Measurements from ENCODE around the gene IFNL2. TPM values are rescaled to one million over a fixed set of nuclear protein-coding genes. Genes with fewer than 3 reads are reported as not detected.

Gene IFNL2
- total RNA-seq, 1 donor from 2014 or later, result not detected

- Mint-ChIP-seq H3K27ac (no peak overlapping the region), H3K27me3 (peaks cover 63% of the 10 kb centered on the region), H3K4me3 (ENCODE audit: low read depth) (no peak overlapping the region), H3K4me1 (ENCODE audit: low read depth) (no peaks in the 10 kb centered on the region), H3K36me3 (ENCODE audit: insufficient read depth) (no peaks in the 10 kb centered on the region), H3K9me3 (ENCODE audit: low read depth) (no peaks in the 10 kb centered on the region)
- no peak for DNase-seq (ENCODE audit: low spot score, unreplicated experiment)
- TF ChIP-seq CTCF (IDR thresholded peaks at IDR 0.05; ENCODE audit: unreplicated experiment), result no peak
Measured at GRCh38 chr19:39252458-39252857, 15.7 kb upstream of the IFNL2 start.

GRCh38 chr19:39253374-39254149 is 14.6 kb upstream of the IFNL2 start:
- H3K9me3 Mint-ChIP-seq (ENCODE audit: low read depth), result no peaks in the 10 kb centered on the region
- H3K27me3 Mint-ChIP-seq, result peaks cover 56% of the 10 kb centered on the region
- no peak for TF ChIP-seq CTCF (IDR thresholded peaks at IDR 0.05; ENCODE audit: unreplicated experiment)
- no peaks in the 10 kb centered on the region for H3K4me1 Mint-ChIP-seq (ENCODE audit: low read depth)
- no peaks in the 10 kb centered on the region for H3K36me3 Mint-ChIP-seq (ENCODE audit: insufficient read depth)
- DNase-seq (ENCODE audit: low spot score, unreplicated experiment), result no peak
- no peak overlapping the region for H3K4me3 Mint-ChIP-seq (ENCODE audit: low read depth)
- no peak overlapping the region for H3K27ac Mint-ChIP-seq

- no peak for TF ChIP-seq CTCF (IDR thresholded peaks at IDR 0.05; ENCODE audit: unreplicated experiment)
- Mint-ChIP-seq H3K9me3 (ENCODE audit: low read depth) (no peaks in the 10 kb centered on the region), H3K36me3 (ENCODE audit: insufficient read depth) (no peaks in the 10 kb centered on the region), H3K27me3 (peaks cover 49% of the 10 kb centered on the region), H3K4me3 (ENCODE audit: low read depth) (no peak overlapping the region), H3K4me1 (ENCODE audit: low read depth) (no peaks in the 10 kb centered on the region), H3K27ac (no peak overlapping the region)
- no peak for DNase-seq (ENCODE audit: low spot score, unreplicated experiment)
Measured at GRCh38 chr19:39254531-39255345, 13.5 kb upstream of the IFNL2 start.

GRCh38 chr19:39257227-39257626 is 11.0 kb upstream of the IFNL2 start:
- H3K4me3 Mint-ChIP-seq (ENCODE audit: low read depth), result no peak overlapping the region
- peaks cover 45% of the 10 kb centered on the region for H3K27me3 Mint-ChIP-seq
- H3K9me3 Mint-ChIP-seq (ENCODE audit: low read depth), result no peaks in the 10 kb centered on the region
- DNase-seq (ENCODE audit: low spot score, unreplicated experiment), result no peak
- H3K27ac Mint-ChIP-seq, result no peak overlapping the region
- H3K4me1 Mint-ChIP-seq (ENCODE audit: low read depth), result peaks cover under 1% of the 10 kb centered on the region
- no peak for TF ChIP-seq CTCF (IDR thresholded peaks at IDR 0.05; ENCODE audit: unreplicated experiment)
- H3K36me3 Mint-ChIP-seq (ENCODE audit: insufficient read depth), result no peaks in the 10 kb centered on the region

GRCh38 chr19:39261704-39262103 is 6.5 kb upstream of the IFNL2 start:
- H3K4me1 Mint-ChIP-seq (ENCODE audit: low read depth), result peaks cover 5% of the 10 kb centered on the region
- DNase-seq (ENCODE audit: low spot score, unreplicated experiment), result no peak
- no peak overlapping the region for H3K4me3 Mint-ChIP-seq (ENCODE audit: low read depth)
- no peak for TF ChIP-seq CTCF (IDR thresholded peaks at IDR 0.05; ENCODE audit: unreplicated experiment)
- peaks cover 54% of the 10 kb centered on the region for H3K27me3 Mint-ChIP-seq
- H3K9me3 Mint-ChIP-seq (ENCODE audit: low read depth), result no peaks in the 10 kb centered on the region
- H3K36me3 Mint-ChIP-seq (ENCODE audit: insufficient read depth), result no peaks in the 10 kb centered on the region
- H3K27ac Mint-ChIP-seq, result no peak overlapping the region
